CD14-positive monocyte (primary cell): ENCODE data around the gene GREB1. TPM values are rescaled to one million over a fixed set of nuclear protein-coding genes. Genes with fewer than 3 reads are reported as not detected.

ENCODE experiments used
- DNase-seq, 3 donors: peaks; one replicate each; pipeline ENCODE4 v3.0.0-alpha.2; 2011 to 2022
- H2AFZ ChIP-seq: 2 replicates; pipeline ENCODE4 v1.6.0; 2012; ENCODE audit warnings: mild to moderate bottlenecking, low read depth, low read length, inconsistent platforms; ENCODE audit not compliant: insufficient read depth, poor library complexity, severe bottlenecking
- H3K27ac ChIP-seq, 2 donors: 1 replicate in 1 of 2; 2 replicates in 1 of 2; pipeline ENCODE4 v1.5.1; 2012 to 2013; ENCODE audit warnings: low read length in 2 of 2, control low read depth in 1 of 2, inconsistent platforms in 1 of 2, low read depth in 1 of 2, mild to moderate bottlenecking in 1 of 2
- H3K27me3 ChIP-seq, 2 donors: one replicate each; pipeline versions ENCODE4 v1.6.0 to v1.6.1; 2011 to 2013; ENCODE audit warnings: low read length in 2 of 2; ENCODE audit not compliant: control insufficient read depth in 2 of 2, insufficient read depth in 2 of 2
- H3K36me3 ChIP-seq, 2 donors: replicated peaks in 1 of 2; 1 replicate in 1 of 2; 2 replicates in 1 of 2; pipeline versions ENCODE4 v1.5.1 to v1.6.1; 2012 to 2013; ENCODE audit warnings: low read length in 2 of 2, control low read depth in 1 of 2, inconsistent platforms in 1 of 2, mild to moderate bottlenecking in 1 of 2; ENCODE audit not compliant: insufficient read depth in 2 of 2, control insufficient read depth in 1 of 2
- H3K4me1 ChIP-seq, 2 donors: 1 replicate in 1 of 2; 2 replicates in 1 of 2; pipeline versions ENCODE4 v1.5.1 to v1.6.1; 2012 to 2013; ENCODE audit warnings: low read length in 2 of 2, control low read depth in 1 of 2, inconsistent platforms in 1 of 2, mild to moderate bottlenecking in 1 of 2, moderate library complexity in 1 of 2; ENCODE audit not compliant: insufficient read depth in 2 of 2, control insufficient read depth in 1 of 2
- H3K4me2 ChIP-seq: replicated peaks from 2 replicates; pipeline ENCODE3; 2012; ENCODE audit warnings: low read length, moderate library complexity, mild to moderate bottlenecking; ENCODE audit not compliant: poor library complexity, severe bottlenecking; ENCODE audit errors: extremely low read depth
- H3K4me3 ChIP-seq, 3 experiments: fragments of 200-600 bp in 1 of 3; sonication (generic) in 1 of 3; replicated peaks in 1 of 3; 1 replicate in 2 of 3; 2 replicates in 1 of 3; pipeline ENCODE4 v1.5.1; 2011 to 2013; ENCODE audit warnings: low read length in 3 of 3, mild to moderate bottlenecking in 3 of 3, control low read depth in 2 of 3, low read depth in 2 of 3, inconsistent platforms in 1 of 3, moderate library complexity in 1 of 3
- H3K79me2 ChIP-seq: 2 replicates; pipeline ENCODE4 v1.6.0; 2012; ENCODE audit warnings: mild to moderate bottlenecking, control low read depth, inconsistent platforms, low read length, moderate library complexity; ENCODE audit not compliant: insufficient read depth
- H3K9ac ChIP-seq: 2 replicates; pipeline ENCODE4 v1.6.0; 2017; ENCODE audit warnings: low read length, mild to moderate bottlenecking; ENCODE audit not compliant: insufficient read depth, poor library complexity, severe bottlenecking
- H3K9me3 ChIP-seq, 2 donors: replicated peaks in 1 of 2; 1 replicate in 1 of 2; 2 replicates in 1 of 2; pipeline versions ENCODE4 v1.5.1 to v1.6.1; 2012 to 2013; ENCODE audit warnings: low read length in 2 of 2, control low read depth in 1 of 2; ENCODE audit not compliant: control insufficient read depth in 1 of 2, insufficient read depth in 1 of 2
- H4K20me1 ChIP-seq: 2 replicates; pipeline ENCODE4 v1.6.0; 2012; ENCODE audit warnings: mild to moderate bottlenecking, low read length, control low read depth, moderate library complexity; ENCODE audit not compliant: insufficient read depth
- H3K27ac Mint-ChIP-seq, 7 donors: one replicate each; pipeline ENCODE4 v1.8.0; 2020; ENCODE audit warnings: mild to moderate bottlenecking in 7 of 7, mixed read lengths in 7 of 7, moderate library complexity in 6 of 7, inconsistent platforms in 2 of 7
- H3K27me3 Mint-ChIP-seq, 3 donors: one replicate each; pipeline ENCODE4 v1.8.0; 2021 to 2022; ENCODE audit warnings: low read depth in 3 of 3, mild to moderate bottlenecking in 3 of 3, mixed read lengths in 3 of 3, moderate library complexity in 3 of 3, inconsistent platforms in 1 of 3
- H3K36me3 Mint-ChIP-seq, 2 donors: one replicate each; pipeline ENCODE4 v1.8.0; 2020; ENCODE audit warnings: mixed read lengths in 2 of 2, inconsistent platforms in 1 of 2, mild to moderate bottlenecking in 1 of 2
- H3K4me1 Mint-ChIP-seq: one replicate; pipeline ENCODE4 v1.8.0; 2020; ENCODE audit warnings: mild to moderate bottlenecking, mixed read lengths
- H3K4me3 Mint-ChIP-seq, 2 donors: one replicate each; pipeline ENCODE4 v1.8.0; 2020; ENCODE audit warnings: mild to moderate bottlenecking in 2 of 2, mixed read lengths in 2 of 2, moderate library complexity in 1 of 2
- H3K9me3 Mint-ChIP-seq, 7 donors: one replicate each; pipeline ENCODE4 v1.8.0; 2020 to 2022; ENCODE audit warnings: mixed read lengths in 7 of 7, mild to moderate bottlenecking in 6 of 7, moderate library complexity in 6 of 7, inconsistent platforms in 2 of 7
- CTCF ChIP-seq: fragments of 200-600 bp; IDR thresholded peaks from one replicate; pipeline ENCODE4 v1.8.0; 2022; ENCODE audit warnings: antibody characterized with exemption, mild to moderate bottlenecking
- WGBS: methylation state at CpG from one replicate; pipeline ENCODE4 v1.1.5; 2013; ENCODE audit warnings: missing lambda C conversion rate; ENCODE audit not compliant: insufficient coverage; 5-methylcytosine and 5-hydroxymethylcytosine counted together
- intact Hi-C, 2 donors: fragments of 100-400 bp; cut with micrococcal nuclease; formaldehyde crosslinking; loops; one replicate each; pipeline versions ENCODE4 v1.15.0 to v1.15.1; 2023
- polyA plus RNA-seq, 3 donors: library from polyadenylated mRNA; depleted of rRNA in 1 of 3; unstranded in 2 of 3; stranded (reverse) in 1 of 3; fragments of 300-500 nt in 2 of 3; fragments of >200 nt in 1 of 3; fragmentation: Illumina TruSeq in 2 of 3; gene quantifications; 1 replicate in 2 of 3; 2 replicates in 1 of 3; pipeline ENCODE4 v1.2.3, GENCODE V29; 2012 to 2021

The GREB1 gene
- polyA plus RNA-seq, 3 donors: not detected

GRCh38 chr2:11520092-11520693 is 13.7 kb upstream of the GREB1 start:
- no peak overlapping the region for H3K27ac Mint-ChIP-seq
- H3K4me3 Mint-ChIP-seq: no peak overlapping the region
- H3K4me3 ChIP-seq: no peak overlapping the region
- H4K20me1 ChIP-seq: no peaks in the 10 kb centered on the region
- H3K9ac ChIP-seq: no peak overlapping the region
- DNase-seq: no peak
- 100% methylated on average over 1 of the region's 3 CpGs for WGBS
- H3K4me1 ChIP-seq: no peaks in the 10 kb centered on the region
- TF ChIP-seq CTCF: no peak
- no peaks in the 10 kb centered on the region for H3K4me1 Mint-ChIP-seq
- H3K36me3 Mint-ChIP-seq: no peaks in the 10 kb centered on the region
- no peak overlapping the region for H3K4me2 ChIP-seq
- intact Hi-C loops: no loop called here
- H3K79me2 ChIP-seq: no peaks in the 10 kb centered on the region
- peaks cover 0 to 10% (median 2%) of the 10 kb centered on the region in 7 donors for H3K9me3 Mint-ChIP-seq
- no peak overlapping the region for H3K27ac ChIP-seq
- H2AFZ ChIP-seq: no peak overlapping the region
- H3K36me3 ChIP-seq: no peaks in the 10 kb centered on the region
- no peaks in the 10 kb centered on the region for H3K9me3 ChIP-seq
- H3K27me3 Mint-ChIP-seq: peaks cover 4 to 14% (median 11%) of the 10 kb centered on the region in 3 donors
- no peaks in the 10 kb centered on the region for H3K27me3 ChIP-seq

GRCh38 chr2:11521775-11522174 is 12.1 kb upstream of the GREB1 start:
- Histone ChIP-seq H3K79me2 (no peaks in the 10 kb centered on the region), H3K9me3 (no peaks in the 10 kb centered on the region), H3K4me1 (no peaks in the 10 kb centered on the region), H3K27ac (no peak overlapping the region), H3K27me3 (no peaks in the 10 kb centered on the region), H3K4me2 (no peak overlapping the region), H3K36me3 (no peaks in the 10 kb centered on the region), H2AFZ (no peak overlapping the region), H3K9ac (no peak overlapping the region), H4K20me1 (no peaks in the 10 kb centered on the region), H3K4me3 (no peak overlapping the region)
- intact Hi-C loops: no loop called here
- TF ChIP-seq CTCF: no peak
- no peak overlapping the region for H3K27ac Mint-ChIP-seq
- DNase-seq: no peak
- no peak overlapping the region for H3K4me3 Mint-ChIP-seq
- H3K36me3 Mint-ChIP-seq: no peaks in the 10 kb centered on the region
- peaks cover 2 to 16% (median 9%) of the 10 kb centered on the region in 3 donors for H3K27me3 Mint-ChIP-seq
- H3K4me1 Mint-ChIP-seq: no peaks in the 10 kb centered on the region
- H3K9me3 Mint-ChIP-seq: peaks cover 0 to 13% (median 2%) of the 10 kb centered on the region in 7 donors
- 100% methylated on average over 2 of the region's 8 CpGs for WGBS
